ENCODE data around the gene FAM90A1. TPM values are rescaled to one million over a fixed set of nuclear protein-coding genes. Genes with fewer than 3 reads are reported as not detected.
A peak's percentile ranks its signal among the peaks of the same experiment; 100 is the strongest.
"Not testable (repeated sequence)": the region's sequence is repeated elsewhere in the genome, so short reads cannot be mapped to it uniquely, and the experiment has no call there.

The FAM90A1 gene
- 0.14 and 0.31 TPM in 2 replicates for total RNA-seq

- H3K9me3 Mint-ChIP-seq; H3K36me3 Mint-ChIP-seq (ENCODE audit: low read depth); H3K4me1 Mint-ChIP-seq; H3K27me3 Mint-ChIP-seq; intact Hi-C loops (cut with micrococcal nuclease): not testable (repeated sequence)
- peak within 1 kb of the TSS; percentile 75 for H3K4me3 Mint-ChIP-seq
- peak; percentile 74 for DNase-seq
- H3K27ac Mint-ChIP-seq = peak within 1 kb of the TSS; percentile 63
These were observed at the start of gene FAM90A1 for GRCh38 chr12:8226992-8227731. TSS of gene FAM90A1 (minus strand) at chr12:8227618. CDS start at chr12:8224832, 2,786 bp downstream.

DNA sequence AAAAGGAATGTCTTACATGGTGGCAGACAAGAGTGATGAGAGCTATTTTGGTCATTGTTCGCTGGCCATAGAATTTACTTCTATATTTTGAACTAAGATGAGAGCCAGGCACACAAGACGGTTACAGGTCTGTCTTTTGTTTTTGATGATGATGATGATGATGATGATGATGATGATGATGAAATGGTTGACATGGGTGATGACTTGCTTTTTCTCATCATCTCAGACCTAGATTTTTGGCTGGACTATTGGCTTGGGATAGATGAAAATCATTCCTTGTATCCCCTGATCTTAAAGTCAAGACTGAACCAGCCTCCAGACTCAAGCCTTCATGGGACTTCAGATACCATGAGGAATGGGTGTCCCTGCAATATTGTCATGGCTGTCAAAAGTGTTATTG lies 49.0 kb upstream of the FAM90A1 start:
- DNase-seq; H3K27ac Mint-ChIP-seq; H3K4me1 Mint-ChIP-seq; H3K4me3 Mint-ChIP-seq; H3K9me3 Mint-ChIP-seq; intact Hi-C loops (cut with micrococcal nuclease); H3K36me3 Mint-ChIP-seq (ENCODE audit: low read depth); H3K27me3 Mint-ChIP-seq: not testable (repeated sequence)

- H3K4me1 Mint-ChIP-seq; H3K36me3 Mint-ChIP-seq (ENCODE audit: low read depth); H3K27ac Mint-ChIP-seq; DNase-seq; H3K4me3 Mint-ChIP-seq; H3K27me3 Mint-ChIP-seq; H3K9me3 Mint-ChIP-seq; intact Hi-C loops (cut with micrococcal nuclease): not testable (repeated sequence)
These were observed 39.3 kb upstream of the FAM90A1 start for GRCh38 chr12:8266706-8267105.

GRCh38 chr12:8264236-8264635 lies 36.8 kb upstream of the FAM90A1 start:
- DNase-seq; H3K4me1 Mint-ChIP-seq; H3K36me3 Mint-ChIP-seq (ENCODE audit: low read depth); H3K27ac Mint-ChIP-seq; H3K9me3 Mint-ChIP-seq; H3K27me3 Mint-ChIP-seq; intact Hi-C loops (cut with micrococcal nuclease); H3K4me3 Mint-ChIP-seq: not testable (repeated sequence)

DNA sequence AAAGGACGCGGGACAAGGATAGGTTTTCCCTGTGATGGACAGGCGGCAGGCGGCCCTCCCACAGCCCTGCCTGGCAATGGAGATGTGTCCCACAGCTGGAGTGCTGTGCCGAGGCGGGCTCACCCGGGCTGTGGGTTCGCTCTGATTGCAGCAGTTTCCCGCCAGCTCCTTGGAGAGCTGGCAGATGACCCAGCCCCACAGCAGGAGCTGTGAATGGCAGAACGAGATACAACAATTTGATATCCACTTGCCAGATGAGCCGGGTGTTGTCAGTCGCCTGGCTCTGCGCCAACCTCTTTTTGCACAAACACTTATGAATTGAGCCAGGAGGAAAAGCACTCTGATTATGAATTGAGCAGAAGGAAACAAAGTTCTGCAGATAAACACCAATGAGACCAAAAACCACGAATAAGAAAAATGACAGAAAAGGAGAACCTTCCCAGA lies 33.7 kb upstream of the FAM90A1 start:
- DNase-seq; H3K4me1 Mint-ChIP-seq; H3K27ac Mint-ChIP-seq; H3K9me3 Mint-ChIP-seq; H3K4me3 Mint-ChIP-seq; intact Hi-C loops (cut with micrococcal nuclease); H3K27me3 Mint-ChIP-seq; H3K36me3 Mint-ChIP-seq (ENCODE audit: low read depth): not testable (repeated sequence)

GRCh38 chr12:8256356-8256755 lies 28.9 kb upstream of the FAM90A1 start:
- DNase-seq; H3K4me3 Mint-ChIP-seq; intact Hi-C loops (cut with micrococcal nuclease); H3K27me3 Mint-ChIP-seq; H3K36me3 Mint-ChIP-seq (ENCODE audit: low read depth); H3K4me1 Mint-ChIP-seq; H3K27ac Mint-ChIP-seq; H3K9me3 Mint-ChIP-seq: not testable (repeated sequence)

GRCh38 chr12:8254705-8255104 lies 27.3 kb upstream of the FAM90A1 start:
- H3K27ac Mint-ChIP-seq; H3K9me3 Mint-ChIP-seq; H3K4me1 Mint-ChIP-seq; H3K4me3 Mint-ChIP-seq; DNase-seq; intact Hi-C loops (cut with micrococcal nuclease); H3K27me3 Mint-ChIP-seq; H3K36me3 Mint-ChIP-seq (ENCODE audit: low read depth): not testable (repeated sequence)

DNA sequence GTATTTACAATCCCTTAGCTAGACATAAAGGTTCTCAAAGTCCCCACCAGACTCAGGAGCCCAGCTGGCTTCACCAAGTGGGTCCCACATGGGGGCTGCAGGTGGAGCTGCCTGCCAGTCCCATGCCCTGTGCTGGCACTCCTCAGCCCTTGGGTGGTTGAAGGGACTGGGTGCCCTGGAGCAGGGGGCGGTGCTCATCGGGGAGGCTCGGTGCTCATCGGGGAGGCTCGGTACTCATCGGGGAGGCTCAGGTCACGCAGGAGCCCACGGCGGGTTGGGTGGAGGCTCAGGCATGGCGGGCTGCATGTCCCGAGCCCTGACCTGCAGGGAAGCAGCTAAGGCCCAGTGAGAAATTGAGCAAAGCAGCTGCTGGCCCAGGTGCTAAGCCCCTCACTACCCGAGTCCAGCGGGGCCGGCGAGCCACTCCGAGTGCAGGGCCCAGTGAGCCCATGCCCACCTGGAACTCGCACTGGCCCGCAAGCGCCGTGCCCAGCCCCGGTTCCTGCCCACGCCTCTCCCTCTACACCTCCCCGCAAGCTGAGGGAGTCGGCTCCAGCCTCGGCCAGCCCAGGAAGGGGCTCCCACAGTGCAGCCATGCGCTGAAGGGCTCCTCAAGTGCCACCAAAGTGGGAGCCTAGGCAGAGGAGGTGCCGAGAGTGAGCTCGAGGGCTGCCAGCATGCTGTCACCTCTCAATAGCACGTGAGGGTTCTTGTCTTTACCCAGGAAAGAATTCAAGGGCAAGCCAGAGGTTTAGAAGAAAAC lies 24.8 kb upstream of the FAM90A1 start:
- H3K27ac Mint-ChIP-seq; H3K27me3 Mint-ChIP-seq; H3K4me3 Mint-ChIP-seq; H3K36me3 Mint-ChIP-seq (ENCODE audit: low read depth); H3K4me1 Mint-ChIP-seq; DNase-seq; H3K9me3 Mint-ChIP-seq; intact Hi-C loops (cut with micrococcal nuclease): not testable (repeated sequence)

GRCh38 chr12:8251616-8252015 lies 24.2 kb upstream of the FAM90A1 start:
- H3K36me3 Mint-ChIP-seq (ENCODE audit: low read depth); H3K27me3 Mint-ChIP-seq; H3K4me3 Mint-ChIP-seq; DNase-seq; H3K27ac Mint-ChIP-seq; H3K9me3 Mint-ChIP-seq; H3K4me1 Mint-ChIP-seq; intact Hi-C loops (cut with micrococcal nuclease): not testable (repeated sequence)

DNA sequence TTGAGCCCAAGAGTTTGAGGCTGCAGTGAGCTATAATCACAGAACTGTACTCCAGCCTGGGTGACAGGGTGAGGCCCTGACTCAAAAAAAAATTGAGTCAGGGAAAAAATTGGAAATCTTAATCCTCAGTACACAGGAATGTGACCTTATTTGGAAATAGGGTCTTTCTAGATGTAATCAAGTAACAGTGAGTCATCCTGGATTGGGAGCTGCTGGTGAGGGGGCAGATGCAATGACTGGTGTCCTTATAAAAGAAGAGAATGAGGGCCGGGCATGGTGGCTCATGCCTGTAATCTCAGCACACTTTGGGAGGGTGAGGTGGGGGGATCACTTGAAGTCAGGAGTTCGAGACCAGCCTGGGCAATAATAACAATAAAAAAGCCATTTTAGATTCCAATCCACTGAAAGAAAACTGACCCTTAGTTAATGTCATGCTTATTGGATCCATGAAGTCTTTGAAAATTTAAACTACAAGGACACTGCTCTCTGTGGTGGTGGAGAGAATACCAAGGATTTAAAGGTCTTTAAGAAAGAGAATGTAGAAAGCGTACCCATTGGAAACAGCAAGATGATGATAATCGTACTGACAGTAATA lies 19.6 kb upstream of the FAM90A1 start:
- not testable (repeated sequence) for H3K9me3 Mint-ChIP-seq; H3K27me3 Mint-ChIP-seq; H3K4me1 Mint-ChIP-seq; H3K4me3 Mint-ChIP-seq; DNase-seq; H3K27ac Mint-ChIP-seq; H3K36me3 Mint-ChIP-seq (ENCODE audit: low read depth)
- intact Hi-C loops (cut with micrococcal nuclease) = loop anchor here (10.0 kb wide), 1 partner anchor 312 kb away; the partner anchor contains the start of gene SLC2A3

- not testable (repeated sequence) for H3K9me3 Mint-ChIP-seq; DNase-seq; H3K27me3 Mint-ChIP-seq; H3K36me3 Mint-ChIP-seq (ENCODE audit: low read depth)
- peak overlapping the region; percentile 97 for H3K4me3 Mint-ChIP-seq
- intact Hi-C loops (cut with micrococcal nuclease) = loop anchor here (1.0 to 10.0 kb wide), 4 partner anchors 161 to 1113 kb away; partner anchors contain the start of genes CLSTN3, NECAP1 and SLC2A3
- peaks cover 10% of the 10 kb centered on the region for H3K4me1 Mint-ChIP-seq
- H3K27ac Mint-ChIP-seq = peak overlapping the region; percentile 97
These were observed 16.3 kb upstream of the FAM90A1 start for GRCh38 chr12:8243682-8244161.

DNA sequence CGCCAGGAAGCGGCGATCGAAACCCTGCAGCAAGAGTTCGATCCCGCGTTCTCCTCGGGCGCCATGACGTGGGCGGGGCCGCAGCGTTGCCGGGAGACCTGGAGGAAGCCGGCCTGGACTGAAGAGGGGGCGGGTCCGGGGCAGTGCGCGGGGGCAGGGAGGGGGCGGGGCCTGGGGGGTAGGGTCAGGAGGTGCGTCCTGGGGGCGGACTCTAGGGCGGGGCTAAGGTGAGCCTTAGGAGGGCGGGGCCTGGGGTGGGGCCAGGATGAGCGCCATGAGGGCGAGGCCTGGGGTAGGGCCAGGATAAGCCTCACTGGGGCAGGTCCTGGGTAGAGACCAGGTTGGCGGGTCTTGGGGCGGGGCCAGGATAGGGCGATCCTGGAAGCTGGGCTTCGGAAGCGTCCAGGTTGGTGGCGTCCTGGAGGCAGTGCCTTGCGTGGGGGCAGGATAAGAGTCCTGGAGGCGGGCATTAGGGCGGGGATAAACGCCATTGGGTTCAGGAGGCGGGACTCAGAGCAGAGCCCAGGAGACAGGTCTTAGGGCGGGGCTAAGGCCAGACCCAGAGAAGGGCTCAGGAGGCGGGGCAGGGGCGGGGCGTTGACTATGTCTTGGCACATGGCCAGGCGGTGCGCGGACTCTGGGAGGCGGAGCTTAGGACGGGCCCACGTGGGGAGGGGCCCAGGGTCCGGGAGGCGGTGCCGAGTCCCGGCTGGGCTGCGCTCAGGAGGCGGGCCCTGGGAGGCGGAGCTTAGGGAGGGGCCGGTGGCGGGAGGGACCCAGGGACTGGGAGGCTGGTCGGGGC lies 15.7 kb upstream of the FAM90A1 start:
- Mint-ChIP-seq H3K27ac (peak overlapping the region; percentile 97), H3K4me3 (peak overlapping the region; percentile 97), H3K4me1 (peaks cover 10% of the 10 kb centered on the region)
- not testable (repeated sequence) for H3K36me3 Mint-ChIP-seq (ENCODE audit: low read depth); H3K9me3 Mint-ChIP-seq; H3K27me3 Mint-ChIP-seq
- intact Hi-C loops (cut with micrococcal nuclease) = loop anchor here (1.0 to 10.0 kb wide), 4 partner anchors 161 to 1112 kb away; partner anchors contain the start of genes CLSTN3, NECAP1 and SLC2A3
- DNase-seq = peak; percentile 100

- intact Hi-C loops (cut with micrococcal nuclease) = loop anchor here (2.0 to 10.0 kb wide), 3 partner anchors 216 to 1112 kb away; partner anchors contain the start of genes CLSTN3 and SLC2A3
- not testable (repeated sequence) for H3K36me3 Mint-ChIP-seq (ENCODE audit: low read depth); DNase-seq; H3K27me3 Mint-ChIP-seq; H3K9me3 Mint-ChIP-seq
- Mint-ChIP-seq H3K27ac (peak overlapping the region; percentile 82), H3K4me1 (peaks cover 10% of the 10 kb centered on the region), H3K4me3 (peak overlapping the region; percentile 97)
These were observed 15.1 kb upstream of the FAM90A1 start for GRCh38 chr12:8242622-8242879.

Measured in activated CD4-positive, alpha-beta T cell treated with anti-CD3 and anti-CD28 coated beads, Interleukin-2, amount 10 ng/mL, durations not matched to agents 24 days and 14 days (primary cell).